GM23338 (cell line): ENCODE data around the gene IGLL5. TPM values are rescaled to one million over a fixed set of nuclear protein-coding genes. Genes with fewer than 3 reads are reported as not detected.

ENCODE experiments used
- ATAC-seq: fragments of 200-7000 bp; cut with Tn5 transposase; 3 replicates; pipeline ENCODE4 v1.9.1; 2020
- DNase-seq: peaks from one replicate; pipeline ENCODE4 v3.0.0-alpha.2; 2015; ENCODE audit warnings: low spot score
- H2AFZ ChIP-seq: fragments of 200-600 bp; sonication (generic); 2 replicates; pipeline ENCODE4 v1.8.0; 2016; ENCODE audit warnings: antibody characterized with exemption, mild to moderate bottlenecking, moderate library complexity
- H3F3A ChIP-seq: fragments of 200-600 bp; sonication (generic); replicated peaks from 2 replicates; pipeline ENCODE4 v1.8.0; 2017; ENCODE audit warnings: antibody characterized with exemption, mixed run types, low read depth
- H3K27ac ChIP-seq: fragments of 200-600 bp; sonication (generic); 2 replicates; pipeline ENCODE4 v1.6.1; 2016; ENCODE audit warnings: low read depth
- H3K27me3 ChIP-seq: fragments of 200-600 bp; sonication (generic); 2 replicates; pipeline ENCODE4 v1.8.0; 2016; ENCODE audit warnings: mild to moderate bottlenecking, mixed run types, moderate library complexity; ENCODE audit not compliant: insufficient read depth
- H3K36me3 ChIP-seq: fragments of 200-600 bp; sonication (generic); 2 replicates; pipeline ENCODE4 v1.8.0; 2016; ENCODE audit warnings: mild to moderate bottlenecking; ENCODE audit not compliant: insufficient read depth
- H3K4me1 ChIP-seq: fragments of 200-600 bp; sonication (generic); 2 replicates; pipeline ENCODE4 v1.8.0; 2016; ENCODE audit warnings: mild to moderate bottlenecking, moderate library complexity; ENCODE audit not compliant: insufficient read depth
- H3K4me2 ChIP-seq: fragments of 200-600 bp; sonication (generic); 2 replicates; pipeline ENCODE4 v1.7.1; 2017; ENCODE audit warnings: mixed run types
- H3K4me3 ChIP-seq: fragments of 200-600 bp; sonication (generic); 2 replicates; pipeline ENCODE4 v1.6.1; 2016; ENCODE audit warnings: mixed run types
- H3K79me2 ChIP-seq: fragments of 200-600 bp; sonication (generic); replicated peaks from 2 replicates; pipeline ENCODE4 v1.8.0; 2017; ENCODE audit warnings: mild to moderate bottlenecking; ENCODE audit not compliant: insufficient read depth
- H3K9me2 ChIP-seq: fragments of 200-600 bp; sonication (generic); 2 replicates; pipeline ENCODE4 v1.8.0; 2017; ENCODE audit not compliant: insufficient read depth
- H4K20me1 ChIP-seq: fragments of 200-600 bp; sonication (generic); replicated peaks from 2 replicates; pipeline ENCODE4 v1.8.0; 2017; ENCODE audit warnings: mild to moderate bottlenecking; ENCODE audit not compliant: insufficient read depth
- H3K27ac Mint-ChIP-seq: 2 replicates; pipeline ENCODE4 v1.8.0; 2020; ENCODE audit warnings: inconsistent platforms, mild to moderate bottlenecking, moderate library complexity, mixed read lengths
- H3K27me3 Mint-ChIP-seq: 3 replicates; pipeline ENCODE4 v1.8.0; 2022; ENCODE audit warnings: low read depth, mild to moderate bottlenecking, moderate library complexity, mixed read lengths, inconsistent platforms; ENCODE audit not compliant: insufficient read depth, poor library complexity
- H3K36me3 Mint-ChIP-seq: 3 replicates; pipeline ENCODE4 v1.8.0; 2021; ENCODE audit warnings: low read depth, mild to moderate bottlenecking, inconsistent platforms, moderate library complexity, mixed read lengths
- H3K4me1 Mint-ChIP-seq: 3 replicates; pipeline ENCODE4 v1.8.0; 2020; ENCODE audit warnings: mild to moderate bottlenecking, inconsistent platforms, mixed read lengths
- H3K4me3 Mint-ChIP-seq: 3 replicates; pipeline ENCODE4 v1.8.0; 2021; ENCODE audit warnings: moderate library complexity, mild to moderate bottlenecking, inconsistent platforms, mixed read lengths
- H3K9me3 Mint-ChIP-seq: 3 replicates; pipeline ENCODE4 v1.8.0; 2020; ENCODE audit warnings: moderate library complexity, mild to moderate bottlenecking, inconsistent platforms, mixed read lengths
- CREB1 ChIP-seq: fragments of 250-450 bp; sonication (Bioruptor Pico); IDR thresholded peaks from 2 replicates; pipeline ENCODE4 v1.5.0; 2020; ENCODE audit warnings: low read depth, mild to moderate bottlenecking, moderate library complexity
- EZH2 ChIP-seq: fragments of 200-600 bp; sonication (generic); IDR thresholded peaks from one replicate; pipeline ENCODE4 v1.8.0; 2017; ENCODE audit warnings: antibody characterized with exemption, mild to moderate bottlenecking, low read depth; ENCODE audit not compliant: unreplicated experiment
- EZH2phosphoT487 ChIP-seq: fragments of 200-600 bp; sonication (generic); IDR thresholded peaks from one replicate; pipeline ENCODE4 v1.8.1; 2018; ENCODE audit warnings: antibody characterized with exemption; ENCODE audit not compliant: unreplicated experiment
- NANOG ChIP-seq: IDR thresholded peaks from 2 replicates; pipeline ENCODE4 v1.6.1; 2016; ENCODE audit warnings: antibody characterized with exemption, borderline replicate concordance
- POLR2AphosphoS5 ChIP-seq: IDR thresholded peaks from 2 replicates; pipeline ENCODE4 v1.6.1; 2016; ENCODE audit warnings: antibody characterized with exemption, low read depth
- STAT1 ChIP-seq: IDR thresholded peaks from one replicate; pipeline ENCODE4 v1.6.1; 2016; ENCODE audit warnings: antibody characterized with exemption; ENCODE audit not compliant: unreplicated experiment
- ZNF114 ChIP-seq: fragments of 250-450 bp; sonication (Bioruptor Pico); IDR thresholded peaks from 2 replicates; pipeline ENCODE4 v1.5.0; 2020; ENCODE audit warnings: mild to moderate bottlenecking, moderate library complexity
- ZNF331 ChIP-seq: fragments of 250-450 bp; sonication (Bioruptor Pico); IDR thresholded peaks from 2 replicates; pipeline ENCODE4 v1.5.0; 2020; ENCODE audit warnings: low read depth, mild to moderate bottlenecking, moderate library complexity
- polyA plus RNA-seq: library from polyadenylated mRNA; unstranded; fragments of >200 nt; fragmentation: Nextera tagmentation; extraction: Ambion mirVana; gene quantifications from 2 replicates; pipeline ENCODE4 v1.2.1, GENCODE V29; 2016
- total RNA-seq: library from RNA; depleted of rRNA; stranded (reverse); fragments of >200 nt; shearing (Covaris generic); gene quantifications from 2 replicates; pipeline ENCODE4 v1.2.3, GENCODE V29; 2014
- TF ChIP-seq, protein P1 (sequence below): fragments of 250-450 bp; sonication (Bioruptor Pico); IDR thresholded peaks from 2 replicates; pipeline ENCODE4 v1.5.0; 2020; ENCODE audit warnings: mild to moderate bottlenecking, moderate library complexity
- TF ChIP-seq, protein P2 (sequence below): IDR thresholded peaks from one replicate; pipeline ENCODE4 v1.6.1; 2018; ENCODE audit warnings: antibody characterized with exemption; ENCODE audit not compliant: unreplicated experiment

Gene IGLL5
- total and polyA plus RNA-seq, 2 experiments from 2014 or later: not detected

DNA sequence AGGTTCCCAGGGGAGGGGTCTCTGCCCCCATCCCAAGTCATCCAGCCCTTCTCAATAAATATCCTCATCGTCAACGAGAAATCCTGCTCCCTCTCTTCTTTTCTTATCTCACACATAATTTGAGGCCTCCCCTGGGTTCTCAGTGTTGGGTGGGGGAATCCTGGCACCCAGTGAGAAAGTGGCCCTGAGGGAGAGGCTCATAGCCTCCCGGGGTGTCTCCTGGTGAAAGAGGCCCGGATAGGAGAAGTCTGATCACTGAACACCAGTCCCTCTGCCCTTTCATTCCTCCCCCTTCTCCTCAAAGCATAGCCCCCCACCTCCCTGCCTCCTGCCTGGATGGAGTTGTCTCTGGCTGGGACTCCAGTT is 35.3 kb downstream of the IGLL5 start:
- ATAC-seq (no peak), DNase-seq (no peak)
- Histone ChIP-seq H3K79me2 (no peaks in the 10 kb centered on the region), H3F3A (no peaks in the 10 kb centered on the region), H4K20me1 (no peaks in the 10 kb centered on the region), H3K4me1 (0 out of 2 replicates have a peak, but pooled peaks cover 6% of the 10 kb centered on the region), H3K9me2 (no peaks in the 10 kb centered on the region), H3K27me3 (peaks cover 59% of the 10 kb centered on the region), H3K36me3 (no peaks in the 10 kb centered on the region), H3K27ac (no peak overlapping the region), H2AFZ (no peak overlapping the region), H3K4me2 (no peak overlapping the region), H3K4me3 (no peak overlapping the region)
- Mint-ChIP-seq H3K9me3 (no peaks in the 10 kb centered on the region), H3K4me3 (no peak overlapping the region), H3K36me3 (no peaks in the 10 kb centered on the region), H3K27me3 (peaks cover 45% of the 10 kb centered on the region), H3K27ac (no peak overlapping the region), H3K4me1 (peaks cover 18% of the 10 kb centered on the region)
- no peak for TF ChIP-seq CREB1 (CRISPR knock-in tag)
- TF ChIP-seq ZNF331 (CRISPR knock-in tag): no peak
- TF ChIP-seq, protein P1, sequence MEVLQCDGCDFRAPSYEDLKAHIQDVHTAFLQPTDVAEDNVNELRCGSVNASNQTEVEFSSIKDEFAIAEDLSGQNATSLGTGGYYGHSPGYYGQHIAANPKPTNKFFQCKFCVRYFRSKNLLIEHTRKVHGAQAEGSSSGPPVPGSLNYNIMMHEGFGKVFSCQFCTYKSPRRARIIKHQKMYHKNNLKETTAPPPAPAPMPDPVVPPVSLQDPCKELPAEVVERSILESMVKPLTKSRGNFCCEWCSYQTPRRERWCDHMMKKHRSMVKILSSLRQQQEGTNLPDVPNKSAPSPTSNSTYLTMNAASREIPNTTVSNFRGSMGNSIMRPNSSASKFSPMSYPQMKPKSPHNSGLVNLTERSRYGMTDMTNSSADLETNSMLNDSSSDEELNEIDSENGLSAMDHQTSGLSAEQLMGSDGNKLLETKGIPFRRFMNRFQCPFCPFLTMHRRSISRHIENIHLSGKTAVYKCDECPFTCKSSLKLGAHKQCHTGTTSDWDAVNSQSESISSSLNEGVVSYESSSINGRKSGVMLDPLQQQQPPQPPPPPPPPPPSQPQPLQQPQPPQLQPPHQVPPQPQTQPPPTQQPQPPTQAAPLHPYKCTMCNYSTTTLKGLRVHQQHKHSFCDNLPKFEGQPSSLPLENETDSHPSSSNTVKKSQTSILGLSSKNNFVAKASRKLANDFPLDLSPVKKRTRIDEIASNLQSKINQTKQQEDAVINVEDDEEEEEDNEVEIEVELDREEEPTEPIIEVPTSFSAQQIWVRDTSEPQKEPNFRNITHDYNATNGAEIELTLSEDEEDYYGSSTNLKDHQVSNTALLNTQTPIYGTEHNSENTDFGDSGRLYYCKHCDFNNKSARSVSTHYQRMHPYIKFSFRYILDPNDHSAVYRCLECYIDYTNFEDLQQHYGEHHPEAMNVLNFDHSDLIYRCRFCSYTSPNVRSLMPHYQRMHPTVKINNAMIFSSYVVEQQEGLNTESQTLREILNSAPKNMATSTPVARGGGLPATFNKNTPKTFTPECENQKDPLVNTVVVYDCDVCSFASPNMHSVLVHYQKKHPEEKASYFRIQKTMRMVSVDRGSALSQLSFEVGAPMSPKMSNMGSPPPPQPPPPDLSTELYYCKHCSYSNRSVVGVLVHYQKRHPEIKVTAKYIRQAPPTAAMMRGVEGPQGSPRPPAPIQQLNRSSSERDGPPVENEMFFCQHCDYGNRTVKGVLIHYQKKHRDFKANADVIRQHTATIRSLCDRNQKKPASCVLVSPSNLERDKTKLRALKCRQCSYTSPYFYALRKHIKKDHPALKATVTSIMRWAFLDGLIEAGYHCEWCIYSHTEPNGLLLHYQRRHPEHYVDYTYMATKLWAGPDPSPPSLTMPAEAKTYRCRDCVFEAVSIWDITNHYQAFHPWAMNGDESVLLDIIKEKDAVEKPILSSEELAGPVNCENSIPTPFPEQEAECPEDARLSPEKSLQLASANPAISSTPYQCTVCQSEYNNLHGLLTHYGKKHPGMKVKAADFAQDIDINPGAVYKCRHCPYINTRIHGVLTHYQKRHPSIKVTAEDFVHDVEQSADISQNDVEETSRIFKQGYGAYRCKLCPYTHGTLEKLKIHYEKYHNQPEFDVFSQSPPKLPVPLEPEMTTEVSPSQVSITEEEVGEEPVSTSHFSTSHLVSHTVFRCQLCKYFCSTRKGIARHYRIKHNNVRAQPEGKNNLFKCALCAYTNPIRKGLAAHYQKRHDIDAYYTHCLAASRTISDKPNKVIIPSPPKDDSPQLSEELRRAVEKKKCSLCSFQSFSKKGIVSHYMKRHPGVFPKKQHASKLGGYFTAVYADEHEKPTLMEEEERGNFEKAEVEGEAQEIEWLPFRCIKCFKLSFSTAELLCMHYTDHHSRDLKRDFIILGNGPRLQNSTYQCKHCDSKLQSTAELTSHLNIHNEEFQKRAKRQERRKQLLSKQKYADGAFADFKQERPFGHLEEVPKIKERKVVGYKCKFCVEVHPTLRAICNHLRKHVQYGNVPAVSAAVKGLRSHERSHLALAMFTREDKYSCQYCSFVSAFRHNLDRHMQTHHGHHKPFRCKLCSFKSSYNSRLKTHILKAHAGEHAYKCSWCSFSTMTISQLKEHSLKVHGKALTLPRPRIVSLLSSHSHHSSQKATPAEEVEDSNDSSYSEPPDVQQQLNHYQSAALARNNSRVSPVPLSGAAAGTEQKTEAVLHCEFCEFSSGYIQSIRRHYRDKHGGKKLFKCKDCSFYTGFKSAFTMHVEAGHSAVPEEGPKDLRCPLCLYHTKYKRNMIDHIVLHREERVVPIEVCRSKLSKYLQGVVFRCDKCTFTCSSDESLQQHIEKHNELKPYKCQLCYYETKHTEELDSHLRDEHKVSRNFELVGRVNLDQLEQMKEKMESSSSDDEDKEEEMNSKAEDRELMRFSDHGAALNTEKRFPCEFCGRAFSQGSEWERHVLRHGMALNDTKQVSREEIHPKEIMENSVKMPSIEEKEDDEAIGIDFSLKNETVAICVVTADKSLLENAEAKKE (CRISPR knock-in tag): no peak
- no peak for TF ChIP-seq EZH2

DNA sequence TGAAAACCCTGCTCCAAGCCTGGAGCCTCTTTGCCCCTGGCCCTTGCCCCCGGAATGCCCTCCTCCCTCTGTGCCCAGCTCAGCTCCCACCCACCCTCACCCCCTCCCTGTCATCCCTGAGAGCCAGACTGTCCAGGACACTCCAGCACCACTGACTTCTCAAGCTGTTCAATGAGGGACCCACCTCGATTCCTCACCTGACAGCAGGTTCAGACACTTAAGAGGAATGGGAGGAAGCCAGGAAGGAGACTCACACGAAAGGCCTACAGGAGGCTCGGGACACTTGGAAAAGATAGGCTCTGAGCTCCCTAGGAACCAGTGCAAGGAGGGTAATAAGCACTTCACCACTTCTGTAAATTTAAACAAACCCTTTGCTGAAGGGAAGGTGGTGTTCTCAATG is 35.8 kb downstream of the IGLL5 start:
- Mint-ChIP-seq H3K9me3 (no peaks in the 10 kb centered on the region), H3K27ac (no peak overlapping the region), H3K4me3 (no peak overlapping the region), H3K4me1 (peaks cover 18% of the 10 kb centered on the region), H3K27me3 (peaks cover 47% of the 10 kb centered on the region), H3K36me3 (no peaks in the 10 kb centered on the region)
- 0 out of 2 replicates have a peak, but pooled peaks cover 6% of the 10 kb centered on the region for H3K4me1 ChIP-seq
- H3F3A ChIP-seq: no peaks in the 10 kb centered on the region
- ATAC-seq (no peak), DNase-seq (no peak)
- TF ChIP-seq NANOG: no peak
- TF ChIP-seq EZH2phosphoT487: no peak
- TF ChIP-seq ZNF114 (CRISPR knock-in tag): no peak
- no peak for TF ChIP-seq POLR2AphosphoS5
- TF ChIP-seq STAT1: no peak
- TF ChIP-seq CREB1 (CRISPR knock-in tag): no peak
- TF ChIP-seq EZH2: no peak
- TF ChIP-seq, protein P2, sequence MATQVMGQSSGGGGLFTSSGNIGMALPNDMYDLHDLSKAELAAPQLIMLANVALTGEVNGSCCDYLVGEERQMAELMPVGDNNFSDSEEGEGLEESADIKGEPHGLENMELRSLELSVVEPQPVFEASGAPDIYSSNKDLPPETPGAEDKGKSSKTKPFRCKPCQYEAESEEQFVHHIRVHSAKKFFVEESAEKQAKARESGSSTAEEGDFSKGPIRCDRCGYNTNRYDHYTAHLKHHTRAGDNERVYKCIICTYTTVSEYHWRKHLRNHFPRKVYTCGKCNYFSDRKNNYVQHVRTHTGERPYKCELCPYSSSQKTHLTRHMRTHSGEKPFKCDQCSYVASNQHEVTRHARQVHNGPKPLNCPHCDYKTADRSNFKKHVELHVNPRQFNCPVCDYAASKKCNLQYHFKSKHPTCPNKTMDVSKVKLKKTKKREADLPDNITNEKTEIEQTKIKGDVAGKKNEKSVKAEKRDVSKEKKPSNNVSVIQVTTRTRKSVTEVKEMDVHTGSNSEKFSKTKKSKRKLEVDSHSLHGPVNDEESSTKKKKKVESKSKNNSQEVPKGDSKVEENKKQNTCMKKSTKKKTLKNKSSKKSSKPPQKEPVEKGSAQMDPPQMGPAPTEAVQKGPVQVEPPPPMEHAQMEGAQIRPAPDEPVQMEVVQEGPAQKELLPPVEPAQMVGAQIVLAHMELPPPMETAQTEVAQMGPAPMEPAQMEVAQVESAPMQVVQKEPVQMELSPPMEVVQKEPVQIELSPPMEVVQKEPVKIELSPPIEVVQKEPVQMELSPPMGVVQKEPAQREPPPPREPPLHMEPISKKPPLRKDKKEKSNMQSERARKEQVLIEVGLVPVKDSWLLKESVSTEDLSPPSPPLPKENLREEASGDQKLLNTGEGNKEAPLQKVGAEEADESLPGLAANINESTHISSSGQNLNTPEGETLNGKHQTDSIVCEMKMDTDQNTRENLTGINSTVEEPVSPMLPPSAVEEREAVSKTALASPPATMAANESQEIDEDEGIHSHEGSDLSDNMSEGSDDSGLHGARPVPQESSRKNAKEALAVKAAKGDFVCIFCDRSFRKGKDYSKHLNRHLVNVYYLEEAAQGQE: no peak
- H2AFZ ChIP-seq: no peak overlapping the region
- no peaks in the 10 kb centered on the region for H3K79me2 ChIP-seq
- H3K36me3 ChIP-seq: no peaks in the 10 kb centered on the region
- H3K4me3 ChIP-seq: no peak overlapping the region
- H3K9me2 ChIP-seq: no peaks in the 10 kb centered on the region
- no peak overlapping the region for H3K27ac ChIP-seq
- H3K27me3 ChIP-seq: peaks cover 59% of the 10 kb centered on the region
- no peaks in the 10 kb centered on the region for H4K20me1 ChIP-seq
- H3K4me2 ChIP-seq: no peak overlapping the region
